H1 (cell line): ENCODE measurements around the gene SEC22C. TPM values are rescaled to one million over a fixed set of nuclear protein-coding genes. Genes with fewer than 3 reads are reported as not detected.

Experiments
- EP300 ChIP-seq, 2 experiments: IDR thresholded peaks; 1 replicate in 1 of 2; 2 replicates in 1 of 2; pipeline ENCODE4 v1.6.1; 2011 to 2012; ENCODE audit warnings: low read depth in 2 of 2, low read length in 2 of 2, mild to moderate bottlenecking in 2 of 2, borderline replicate concordance in 1 of 2, inconsistent platforms in 1 of 2, moderate library complexity in 1 of 2
- YY1 ChIP-seq: IDR thresholded peaks from 2 replicates; pipeline ENCODE4 v1.6.1; 2011; ENCODE audit warnings: low read depth, mild to moderate bottlenecking, low read length
- polyA plus RNA-seq, 7 experiments: library from polyadenylated mRNA; depleted of rRNA in 3 of 7; stranded (reverse) in 5 of 7; unstranded in 2 of 7; fragments of >200 nt in 5 of 7; fragments of 200-250 nt in 2 of 7; gene quantifications; 1 replicate in 5 of 7; 2 replicates in 1 of 7; 4 replicates in 1 of 7; pipeline versions ENCODE4 v1.2.1 to v1.2.3, GENCODE V29; 2011 to 2013; ENCODE audit warnings: missing spikeins in 2 of 7, mixed read lengths in 2 of 7
- total RNA-seq: library from RNA; stranded (reverse); fragmentation: NEBNext Ultra II Directional; extraction: Animal tissue kit (Norgen Biotek cat#: 25700); gene quantifications from 2 replicates; pipeline ENCODE4 v1.2.1, GENCODE V29; 2021

The SEC22C gene
- total and polyA plus RNA-seq, 2 of the 8 experiments (the other 6 are each of a cell fraction or from before 2014, with no cell fraction given), result 23.4 to 38.3 TPM

DNA sequence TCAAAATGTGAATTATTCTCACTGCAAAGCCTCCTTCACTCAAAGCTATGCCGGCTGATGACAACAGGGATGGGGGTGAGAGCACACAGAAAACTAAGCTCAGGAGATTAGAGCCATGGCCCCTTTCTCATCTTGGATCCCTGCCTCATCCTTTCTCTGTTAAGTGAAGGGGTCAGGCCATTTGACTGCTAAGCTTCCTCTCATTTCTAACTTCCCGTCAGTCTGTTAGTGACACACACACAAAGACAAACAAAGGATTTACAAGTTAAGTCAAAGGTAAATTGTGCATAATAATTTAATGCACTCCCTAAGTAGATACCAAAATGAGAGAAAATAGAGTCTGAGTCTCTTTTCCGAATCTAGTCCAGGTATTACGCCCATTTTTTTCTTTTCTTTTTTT lies 10.0 kb upstream of the SEC22C start (continued):
- TF ChIP-seq EP300 (IDR thresholded peaks at IDR 0.05; ENCODE audit: borderline replicate concordance in 1 of 2, low read depth in 2 of 2, low read length in 2 of 2) (no peak), YY1 (no peak)
